Liver (tissue), 10 donors: ENCODE measurements around the gene SH3BP5L. TPM values are rescaled to one million over a fixed set of nuclear protein-coding genes. Genes with fewer than 3 reads are reported as not detected.

Source experiments
- DNase-seq: peaks from one replicate; pipeline ENCODE4 v3.0.0-alpha.2; 2017; ENCODE audit warnings: low spot score
- H3K27ac ChIP-seq, 2 donors: one replicate each; pipeline ENCODE4 v1.7.0; 2013; ENCODE audit warnings: inconsistent platforms in 2 of 2, low read length in 2 of 2, control low read depth in 1 of 2, low read depth in 1 of 2, mild to moderate bottlenecking in 1 of 2
- H3K27me3 ChIP-seq, 4 donors: one replicate each; pipeline versions ENCODE4 v1.6.1 to v1.7.0; 2013; ENCODE audit warnings: low read length in 3 of 4, inconsistent platforms in 1 of 4, mild to moderate bottlenecking in 1 of 4, moderate library complexity in 1 of 4; ENCODE audit not compliant: control insufficient read depth in 4 of 4, insufficient read depth in 4 of 4
- H3K36me3 ChIP-seq, 4 donors: one replicate each; pipeline versions ENCODE4 v1.6.1 to v1.7.0; 2013; ENCODE audit warnings: low read length in 3 of 4, mild to moderate bottlenecking in 3 of 4, low read depth in 1 of 4, moderate library complexity in 1 of 4; ENCODE audit not compliant: control insufficient read depth in 4 of 4, insufficient read depth in 3 of 4
- H3K4me1 ChIP-seq, 4 donors: one replicate each; pipeline versions ENCODE4 v1.6.1 to v1.7.0; 2013; ENCODE audit warnings: low read length in 3 of 4, mild to moderate bottlenecking in 3 of 4, moderate library complexity in 1 of 4; ENCODE audit not compliant: control insufficient read depth in 4 of 4, insufficient read depth in 4 of 4
- H3K4me3 ChIP-seq, 3 donors: one replicate each; pipeline versions ENCODE4 v1.6.1 to v1.7.0; 2013; ENCODE audit warnings: low read length in 3 of 3, control low read depth in 1 of 3, low read depth in 1 of 3, mild to moderate bottlenecking in 1 of 3
- H3K9ac ChIP-seq, 2 donors: one replicate each; pipeline ENCODE4 v1.7.0; 2013; ENCODE audit warnings: low read length in 2 of 2, mild to moderate bottlenecking in 2 of 2, moderate library complexity in 2 of 2, control low read depth in 1 of 2, low read depth in 1 of 2
- H3K9me3 ChIP-seq, 4 donors: one replicate each; pipeline versions ENCODE4 v1.6.1 to v1.7.0; 2013; ENCODE audit warnings: low read length in 3 of 4; ENCODE audit not compliant: control insufficient read depth in 4 of 4
- ATF3 ChIP-seq: IDR thresholded peaks from 2 replicates; pipeline ENCODE4 v1.6.1; 2016; ENCODE audit warnings: antibody characterized with exemption
- EGR1 ChIP-seq, 2 donors: IDR thresholded peaks; 2 replicates each; pipeline ENCODE4 v1.6.1; 2016 to 2018; ENCODE audit warnings: antibody characterized with exemption in 2 of 2, low read depth in 2 of 2
- FOXA1 ChIP-seq: IDR thresholded peaks from 2 replicates; pipeline ENCODE4 v1.6.1; 2016; ENCODE audit warnings: antibody characterized with exemption
- FOXA2 ChIP-seq: IDR thresholded peaks from 2 replicates; pipeline ENCODE4 v1.6.1; 2016; ENCODE audit warnings: antibody characterized with exemption
- HNF4G ChIP-seq: IDR thresholded peaks from 2 replicates; pipeline ENCODE4 v1.6.1; 2016; ENCODE audit warnings: antibody characterized with exemption
- MAX ChIP-seq: IDR thresholded peaks from 2 replicates; pipeline ENCODE4 v1.6.1; 2016; ENCODE audit warnings: antibody characterized with exemption
- NR2F2 ChIP-seq: IDR thresholded peaks from 2 replicates; pipeline ENCODE4 v1.6.1; 2016; ENCODE audit warnings: antibody characterized with exemption
- RAD21 ChIP-seq, 2 donors: IDR thresholded peaks; 2 replicates each; pipeline ENCODE4 v1.6.1; 2016; ENCODE audit warnings: antibody characterized with exemption in 2 of 2, mild to moderate bottlenecking in 2 of 2
- RXRA ChIP-seq, 2 donors: IDR thresholded peaks; 2 replicates each; pipeline ENCODE4 v1.6.1; 2017 to 2018; ENCODE audit warnings: antibody characterized with exemption in 2 of 2, mild to moderate bottlenecking in 1 of 2
- SP1 ChIP-seq: IDR thresholded peaks from 2 replicates; pipeline ENCODE4 v1.6.1; 2018; ENCODE audit warnings: antibody characterized with exemption, mild to moderate bottlenecking
- YY1 ChIP-seq: IDR thresholded peaks from 2 replicates; pipeline ENCODE4 v1.6.1; 2016; ENCODE audit warnings: antibody characterized with exemption, mild to moderate bottlenecking
- WGBS: extraction: QIAGEN DNeasy Blood & Tissue Kit; methylation state at CpG from one replicate; pipeline ENCODE4 v1.1.7; 2013; 5-methylcytosine and 5-hydroxymethylcytosine counted together
- polyA plus RNA-seq, 2 donors: library from polyadenylated mRNA; stranded (reverse) in 1 of 2; unstranded in 1 of 2; fragments of 200-250 nt in 1 of 2; fragments of >200 nt in 1 of 2; fragmentation: Nextera tagmentation in 1 of 2; extraction: Ambion mirVana in 1 of 2; gene quantifications; one replicate each; pipeline versions ENCODE4 v1.2.1 to v1.2.3, GENCODE V29; 2013 to 2015
- small RNA-seq: library from RNA; depleted of rRNA; stranded (forward); fragments of <200 nt; gene quantifications from one replicate; pipeline ENCODE3, GENCODE V24; 2014
- total RNA-seq, 2 donors: library from RNA; depleted of rRNA; stranded (reverse); fragments of >200 nt; gene quantifications; one replicate each; pipeline ENCODE4 v1.2.3, GENCODE V29; 2014
- donor health status: healthy.
- donor health status: healthy.
- donor health status: healthy.
- donor health status: healthy.
- donor health status: healthy.

Gene SH3BP5L
- total and polyA plus RNA-seq, 4 donors = 1.5 to 16.4 (median 12.4) TPM

GRCh38 chr1:248776991-248777390, 48.7 kb downstream of the SH3BP5L start:
- Histone ChIP-seq H3K27ac (no peak overlapping the region), H3K27me3 (no peaks in the 10 kb centered on the region), H3K9me3 (peaks cover 0 to 3% (median 1%) of the 10 kb centered on the region in 4 donors), H3K4me3 (no peak overlapping the region), H3K9ac (no peak overlapping the region), H3K36me3 (no peaks in the 10 kb centered on the region), H3K4me1 (no peaks in the 10 kb centered on the region)
- no peak for DNase-seq
- TF ChIP-seq RXRA (IDR thresholded peaks at IDR 0.05) = no peak
- TF ChIP-seq RAD21 (IDR thresholded peaks at IDR 0.05) = no peak

- Histone ChIP-seq H3K4me1 (no peaks in the 10 kb centered on the region), H3K9ac (no peak overlapping the region), H3K27ac (no peak overlapping the region), H3K9me3 (peaks cover 0 to 3% (median 1%) of the 10 kb centered on the region in 4 donors), H3K27me3 (no peaks in the 10 kb centered on the region), H3K36me3 (no peaks in the 10 kb centered on the region), H3K4me3 (no peak overlapping the region)
- no peak for TF ChIP-seq RXRA (IDR thresholded peaks at IDR 0.05)
- no peak for TF ChIP-seq FOXA1
- TF ChIP-seq FOXA2 = no peak
- TF ChIP-seq SP1 = no peak
- no peak for TF ChIP-seq YY1
- TF ChIP-seq MAX = no peak
- no peak for TF ChIP-seq EGR1 (IDR thresholded peaks at IDR 0.05; ENCODE audit: low read depth in 2 of 2)
- no peak for TF ChIP-seq NR2F2
- TF ChIP-seq ATF3 = no peak
- TF ChIP-seq HNF4G = no peak
- WGBS = 70% methylated on average over 4 of the region's 4 CpGs
- no peak for DNase-seq
Observed at GRCh38 chr1:248775441-248775840, 50.3 kb downstream of the SH3BP5L start.

Small RNA genes lying within 50 kb of the gene (small RNA-seq; reads per million reads assigned to genes)
- not detected for gene MIR3124

Other genes with a start within 250 kb of the SH3BP5L start
- not detected for gene OR2T10, start 228.2 kb downstream of the SH3BP5L start, total RNA-seq
- gene OR2T10, start 228.2 kb downstream of the SH3BP5L start, polyA plus RNA-seq = not detected
- not detected for gene OR2T11, start 190.8 kb downstream of the SH3BP5L start, total RNA-seq
- not detected for gene OR2T11, start 190.8 kb downstream of the SH3BP5L start, polyA plus RNA-seq
- gene OR2T35, start 180.6 kb downstream of the SH3BP5L start, total RNA-seq = not detected
- not detected for gene OR2T35, start 180.6 kb downstream of the SH3BP5L start, polyA plus RNA-seq
- not detected for gene OR2T27, start 170.4 kb downstream of the SH3BP5L start, total RNA-seq
- gene OR2T27, start 170.4 kb downstream of the SH3BP5L start, polyA plus RNA-seq = not detected
- gene OR14I1, start 123.1 kb downstream of the SH3BP5L start, total RNA-seq = not detected
- not detected for gene OR14I1, start 123.1 kb downstream of the SH3BP5L start, polyA plus RNA-seq
- not detected for gene LYPD8, start 70.2 kb downstream of the SH3BP5L start, total RNA-seq
- not detected for gene LYPD8, start 70.2 kb downstream of the SH3BP5L start, polyA plus RNA-seq
- 10 to 100 TPM; 22.6 to 28.0 TPM for gene ZNF672, start 12.3 kb upstream of the SH3BP5L start, total RNA-seq
- gene ZNF672, start 12.3 kb upstream of the SH3BP5L start, polyA plus RNA-seq = 10 to 100 TPM in 1 of 2 donors, 1 to 10 TPM in 1; 6.4 to 17.5 TPM
- 10 to 100 TPM in 1 of 2 donors, 1 to 10 TPM in 1; 7.8 to 16.3 TPM for gene ZNF692, start 33.2 kb upstream of the SH3BP5L start, total RNA-seq
- 10 to 100 TPM in 1 of 2 donors, 1 to 10 TPM in 1; 8.1 to 12.7 TPM for gene ZNF692, start 33.2 kb upstream of the SH3BP5L start, polyA plus RNA-seq
- gene PGBD2, start 80.3 kb upstream of the SH3BP5L start, total RNA-seq = 10 to 100 TPM in 1 of 2 donors, 1 to 10 TPM in 1; 6.5 to 11.1 TPM
- gene PGBD2, start 80.3 kb upstream of the SH3BP5L start, polyA plus RNA-seq = 1 to 10 TPM; 2.6 to 2.9 TPM